Calu3 (cell line): ENCODE data around the gene HABP4. TPM values are rescaled to one million over a fixed set of nuclear protein-coding genes. Genes with fewer than 3 reads are reported as not detected.

Source experiments
- BruUV-seq: library from RNA; stranded (reverse); fragments of 400-500 nt; replicated peaks from 2 replicates; lab custom pipeline; 2021; lab: Mats Ljungman, UMichigan
- CTCF ChIA-PET: fragments of 300-600 bp; sonication (Branson Sonifier 250); formaldehyde crosslinking; loops from one replicate; lab custom pipeline; 2022; ENCODE audit warnings: antibody characterized with exemption; lab: Charles Lee
- DNase-seq: peaks from one replicate; pipeline ENCODE4 v3.0.0; 2022
- H3K27ac Mint-ChIP-seq: one replicate; pipeline ENCODE4 v1.8.0; 2022; ENCODE audit warnings: mixed read lengths; ENCODE audit not compliant: unreplicated experiment
- H3K27me3 Mint-ChIP-seq: one replicate; pipeline ENCODE4 v1.8.0; 2022; ENCODE audit warnings: mixed read lengths; ENCODE audit not compliant: unreplicated experiment
- H3K36me3 Mint-ChIP-seq: one replicate; pipeline ENCODE4 v1.8.0; 2022; ENCODE audit warnings: mild to moderate bottlenecking, moderate library complexity, mixed read lengths; ENCODE audit not compliant: insufficient read depth, unreplicated experiment
- H3K4me1 Mint-ChIP-seq: one replicate; pipeline ENCODE4 v1.8.0; 2022; ENCODE audit warnings: mild to moderate bottlenecking, low read depth, mixed read lengths; ENCODE audit not compliant: unreplicated experiment
- H3K4me3 Mint-ChIP-seq: one replicate; pipeline ENCODE4 v1.8.0; 2022; ENCODE audit warnings: mild to moderate bottlenecking, low read depth, moderate library complexity, mixed read lengths; ENCODE audit not compliant: unreplicated experiment
- H3K9me3 Mint-ChIP-seq: one replicate; pipeline ENCODE4 v1.8.0; 2022; ENCODE audit warnings: low read depth, mixed read lengths; ENCODE audit not compliant: unreplicated experiment
- CTCF ChIP-seq: fragments of 200-600 bp; IDR thresholded peaks from one replicate; pipeline ENCODE4 v1.8.0; 2022; ENCODE audit warnings: antibody characterized with exemption; ENCODE audit not compliant: unreplicated experiment
- intact Hi-C: fragments of 100-400 bp; cut with micrococcal nuclease; formaldehyde crosslinking; loops from one replicate; pipeline ENCODE4 v1.10.0; 2022; ENCODE audit not compliant: unreplicated experiment
- total RNA-seq: library from RNA; stranded (reverse); gene quantifications from 2 replicates; pipeline ENCODE4 v1.2.3, GENCODE V29; 2022

HABP4 gene
- total RNA-seq, 1 experiment from 2014 or later, result 11.6 TPM

- Mint-ChIP-seq H3K27ac (no peak overlapping the region), H3K9me3 (no peaks in the 10 kb centered on the region), H3K36me3 (no peaks in the 10 kb centered on the region), H3K4me1 (peaks cover 6% of the 10 kb centered on the region), H3K27me3 (no peaks in the 10 kb centered on the region), H3K4me3 (no peak overlapping the region)
- intact Hi-C loops, result no loop called here
- no TSS peak for BruUV-seq
- no peak for TF ChIP-seq CTCF
- DNase-seq, result no peak
- CTCF ChIA-PET, result no interaction called here
Observed at GRCh38 chr9:96462541-96462940, 12.6 kb downstream of the HABP4 start.

GRCh38 chr9:96464426-96464825, 14.5 kb downstream of the HABP4 start:
- no peaks in the 10 kb centered on the region for H3K27me3 Mint-ChIP-seq

GRCh38 chr9:96467784-96468183, 17.8 kb downstream of the HABP4 start:
- no peaks in the 10 kb centered on the region for H3K9me3 Mint-ChIP-seq
- no peak for TF ChIP-seq CTCF
- no peak overlapping the region for H3K27ac Mint-ChIP-seq
- no peaks in the 10 kb centered on the region for H3K4me1 Mint-ChIP-seq
- H3K27me3 Mint-ChIP-seq, result no peaks in the 10 kb centered on the region
- intact Hi-C loops, result no loop called here
- no TSS peak for BruUV-seq
- no peaks in the 10 kb centered on the region for H3K36me3 Mint-ChIP-seq
- CTCF ChIA-PET, result no interaction called here
- DNase-seq, result no peak
- H3K4me3 Mint-ChIP-seq, result no peak overlapping the region

More at GRCh38 chr9:96464426-96464825, 14.5 kb downstream of the HABP4 start:
- no peak overlapping the region for H3K27ac Mint-ChIP-seq
- no peaks in the 10 kb centered on the region for H3K36me3 Mint-ChIP-seq
- peaks cover under 1% of the 10 kb centered on the region for H3K4me1 Mint-ChIP-seq
- H3K4me3 Mint-ChIP-seq, result no peak overlapping the region
- H3K9me3 Mint-ChIP-seq, result no peaks in the 10 kb centered on the region
- CTCF ChIA-PET, result no interaction called here
- TF ChIP-seq CTCF, result no peak
- intact Hi-C loops, result no loop called here
- BruUV-seq, result no TSS peak
- no peak for DNase-seq

- BruUV-seq, result no TSS peak
- H3K4me3 Mint-ChIP-seq, result no peak overlapping the region
- H3K27ac Mint-ChIP-seq, result no peak overlapping the region
- CTCF ChIA-PET, result no interaction called here
- no peaks in the 10 kb centered on the region for H3K4me1 Mint-ChIP-seq
- H3K27me3 Mint-ChIP-seq, result no peaks in the 10 kb centered on the region
- intact Hi-C loops, result no loop called here
- no peaks in the 10 kb centered on the region for H3K36me3 Mint-ChIP-seq
- no peak for DNase-seq
- TF ChIP-seq CTCF, result no peak
- H3K9me3 Mint-ChIP-seq, result no peaks in the 10 kb centered on the region
Observed at GRCh38 chr9:96476013-96476412, 26.0 kb downstream of the HABP4 start.
